ENCODE data around the gene RLN3.

Gene RLN3

DNA sequence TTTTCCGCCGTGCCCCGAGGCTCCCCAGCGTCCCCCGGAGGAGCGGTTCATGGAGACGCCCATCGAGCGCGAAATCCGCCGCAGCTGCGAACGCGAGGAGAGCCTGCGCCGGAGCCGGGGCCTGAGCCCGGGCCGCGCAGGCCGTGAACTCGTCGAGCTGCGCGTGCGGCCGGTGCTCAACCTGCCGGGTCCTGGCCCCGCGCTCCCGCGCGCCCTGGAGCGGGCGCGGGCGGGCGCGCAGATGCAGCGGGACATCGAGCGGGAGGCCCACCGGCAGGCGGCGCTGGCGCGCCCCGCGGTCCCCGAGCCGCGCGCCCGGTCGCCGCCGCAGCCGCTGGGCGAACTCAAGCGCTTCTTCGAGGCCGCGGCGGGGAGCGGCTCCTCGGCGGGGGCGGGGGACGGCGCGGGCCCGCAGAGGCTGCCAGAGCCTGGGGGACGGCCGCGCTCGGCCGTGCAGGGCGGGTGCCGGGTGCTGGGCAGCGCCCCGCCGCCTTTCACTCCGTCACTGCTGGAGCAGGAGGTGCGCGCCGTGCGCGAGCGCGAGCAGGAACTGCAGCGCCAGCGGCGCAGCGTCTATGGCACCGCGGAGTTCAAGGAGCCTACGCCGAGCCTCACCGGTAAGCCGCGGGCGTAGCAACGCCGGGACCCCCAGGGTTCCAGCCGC, 45.4 kb downstream of the RLN3 start:
- FAIRE-seq = no peak
- peak; percentile 56 for DNase-seq (ENCODE audit: insufficient read length, low spot score)

DNA sequence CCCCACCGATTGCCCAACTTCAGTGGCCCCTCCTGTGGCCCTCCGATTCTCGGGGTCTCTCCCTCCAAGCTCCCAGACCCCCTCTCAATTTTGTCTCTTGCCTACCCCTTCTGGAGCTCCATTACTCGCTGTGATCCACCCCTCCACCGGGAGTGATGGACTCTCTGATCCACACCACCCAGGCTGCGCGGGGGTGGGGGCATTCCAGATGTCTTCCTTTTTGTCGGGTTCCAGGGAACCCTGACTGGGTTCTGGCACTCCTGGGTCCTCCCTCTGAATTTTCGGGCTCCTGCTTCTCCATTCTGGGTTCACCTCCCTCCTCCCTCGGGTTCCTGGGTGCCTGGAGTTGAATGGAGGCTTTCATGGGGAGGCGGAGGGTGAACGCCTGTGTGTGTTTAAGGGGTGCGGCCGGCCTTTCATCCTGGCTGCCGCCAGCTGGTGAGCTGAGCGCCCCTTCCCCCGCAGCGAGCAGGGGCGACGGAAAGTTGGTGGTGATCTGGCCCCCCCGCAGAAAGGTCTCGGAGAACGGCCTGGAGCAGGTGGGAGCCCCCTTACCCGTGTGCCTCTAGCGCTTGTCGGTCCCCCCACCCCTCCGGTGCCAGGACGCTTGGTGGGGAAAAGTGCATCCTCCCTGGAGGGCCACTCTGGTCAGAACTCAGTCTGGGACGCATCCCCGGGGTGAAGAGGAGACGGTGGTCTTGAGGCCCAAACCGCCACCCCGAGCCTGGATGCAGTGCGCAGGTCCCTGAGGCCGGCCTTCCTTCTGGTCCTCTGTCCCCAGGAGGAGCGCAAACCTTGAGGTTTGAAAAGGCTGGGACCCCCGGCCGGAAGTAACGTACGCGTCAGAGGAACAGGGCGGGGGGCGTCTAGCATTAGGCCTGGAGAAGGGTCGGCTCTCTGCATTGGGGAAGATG, 46.2 kb downstream of the RLN3 start:
- DNase-seq (ENCODE audit: insufficient read length, low spot score) = peak; percentile 45
- no peak for FAIRE-seq

DNA sequence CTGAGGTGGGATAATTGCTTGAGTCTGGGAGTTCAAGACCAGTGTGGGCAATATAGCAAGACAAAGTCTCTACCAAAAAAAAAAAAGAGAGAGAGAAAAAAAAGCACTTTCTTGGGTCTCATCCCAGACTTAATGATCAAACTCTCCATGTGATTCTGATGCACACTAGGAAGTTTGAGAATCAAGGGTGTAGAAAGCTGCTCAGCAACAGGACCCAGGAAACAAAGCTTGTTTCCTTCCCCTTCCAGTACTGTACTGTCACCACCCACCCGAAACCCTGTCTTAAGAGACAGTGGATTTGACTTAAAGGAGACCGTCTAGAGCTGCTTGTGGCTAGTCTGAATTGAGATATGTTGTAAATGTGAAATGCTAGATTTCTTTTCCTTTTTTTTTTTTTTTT, 50.5 kb downstream of the RLN3 start:
- DNase-seq (ENCODE audit: insufficient read length, low spot score) = no peak
- FAIRE-seq = no peak

All from HTR-8/SVneo (cell line).